Superior temporal gyrus (tissue), 1 donor: ENCODE results near the gene PRPF38A.

Experiments used
- DNase-seq: peaks from one replicate; pipeline ENCODE4 v3.0.0-alpha.2; 2016; ENCODE audit errors: extremely low spot score

PRPF38A gene

GRCh38 chr1:52460694-52461093, 56.3 kb downstream of the PRPF38A start:
- no peak for DNase-seq

- no peak for DNase-seq
Measured at GRCh38 chr1:52461821-52462220, 57.4 kb downstream of the PRPF38A start.

- no peak for DNase-seq
Measured at GRCh38 chr1:52463891-52464290, 59.5 kb downstream of the PRPF38A start.

GRCh38 chr1:52469108-52469507, 64.7 kb downstream of the PRPF38A start:
- DNase-seq = no peak
